ENCODE measurements around the gene DIAPH3.

DNA sequence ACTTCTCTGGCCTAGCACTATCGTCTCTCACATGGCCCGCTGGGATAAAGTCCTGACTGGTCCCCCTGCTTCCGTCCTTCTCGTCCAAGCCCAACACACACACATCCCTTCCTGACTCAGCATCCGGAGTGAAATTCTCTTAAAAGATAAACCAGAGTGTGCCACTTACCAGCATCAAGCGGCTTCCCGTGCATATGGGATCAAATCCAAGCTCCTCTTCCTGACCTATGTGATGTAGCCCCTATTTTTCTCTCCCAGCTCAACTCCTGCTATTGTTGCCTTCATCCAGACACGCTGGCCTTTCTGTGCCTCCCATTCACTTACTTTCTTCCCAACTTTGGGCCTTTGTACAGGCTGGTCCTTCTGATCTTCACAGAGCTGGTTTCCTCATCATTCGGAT lies 530.4 kb downstream of the DIAPH3 start:
- no peak for TF ChIP-seq POLR2A (IDR thresholded peaks at IDR 0.05; ENCODE audit: low read depth, low read length)
- no peak for TF ChIP-seq POLR2AphosphoS5 (IDR thresholded peaks at IDR 0.05; ENCODE audit: low read depth, low read length)

Data from GM12892 (cell line).